Colon (tissue), 2 donors: ENCODE data around the gene NSUN4.
"Not testable (repeated sequence)": the region's sequence is repeated elsewhere in the genome, so short reads cannot be mapped to it uniquely, and the experiment has no call there.

ENCODE experiments used
- FAIRE-seq: peaks from 2 replicates; lab custom pipeline; 2012; peaks lifted over from hg19 to GRCh38; lab: Jason Lieb, UNC
- donor health status: control.
- donor health status: control.

The NSUN4 gene

GRCh38 chr1:46328182-46328581 lies 12.4 kb upstream of the NSUN4 start:
- not testable (repeated sequence) for FAIRE-seq

- not testable (repeated sequence) for FAIRE-seq
Measured at GRCh38 chr1:46329807-46330206, 10.8 kb upstream of the NSUN4 start.

- FAIRE-seq = not testable (repeated sequence)
Measured at GRCh38 chr1:46330381-46330780, 10.2 kb upstream of the NSUN4 start.

GRCh38 chr1:46331786-46332540 lies 8.6 kb upstream of the NSUN4 start:
- FAIRE-seq = not testable (repeated sequence)

- FAIRE-seq = no peak
Measured at GRCh38 chr1:46333300-46334029, 7.1 kb upstream of the NSUN4 start.

GRCh38 chr1:46334030-46334384 lies 6.6 kb upstream of the NSUN4 start:
- no peak for FAIRE-seq

- FAIRE-seq = no peak
Measured at GRCh38 chr1:46335081-46335480, 5.5 kb upstream of the NSUN4 start.

GRCh38 chr1:46337409-46337808 lies 3.2 kb upstream of the NSUN4 start:
- not testable (repeated sequence) for FAIRE-seq

GRCh38 chr1:46341222-46342083 lies 846 bp downstream of the NSUN4 start:
- no peak for FAIRE-seq

GRCh38 chr1:46342084-46342656 lies 1.6 kb downstream of the NSUN4 start:
- FAIRE-seq = no peak

- FAIRE-seq = no peak
Measured at GRCh38 chr1:46342677-46343350, 2.2 kb downstream of the NSUN4 start.

- no peak for FAIRE-seq
Measured at GRCh38 chr1:46343351-46343695, 2.7 kb downstream of the NSUN4 start.

GRCh38 chr1:46343705-46344104 lies 3.1 kb downstream of the NSUN4 start:
- FAIRE-seq = no peak

GRCh38 chr1:46344481-46344880 lies 3.9 kb downstream of the NSUN4 start:
- FAIRE-seq = no peak

GRCh38 chr1:46345281-46345680 lies 4.7 kb downstream of the NSUN4 start:
- FAIRE-seq = no peak

GRCh38 chr1:46352363-46352762 lies 11.8 kb downstream of the NSUN4 start:
- FAIRE-seq = no peak

GRCh38 chr1:46355920-46356319 lies 15.3 kb downstream of the NSUN4 start:
- not testable (repeated sequence) for FAIRE-seq

- FAIRE-seq = no peak
Measured at GRCh38 chr1:46362158-46362557, 21.6 kb downstream of the NSUN4 start.

- no peak for FAIRE-seq
Measured at GRCh38 chr1:46363121-46363520, 22.5 kb downstream of the NSUN4 start.

GRCh38 chr1:46364612-46365011 lies 24.0 kb downstream of the NSUN4 start:
- FAIRE-seq = no peak

- not testable (repeated sequence) for FAIRE-seq
Measured at GRCh38 chr1:46365796-46366195, 25.2 kb downstream of the NSUN4 start.

GRCh38 chr1:46367072-46367471 lies 26.5 kb downstream of the NSUN4 start:
- FAIRE-seq = no peak
